Measurements from ENCODE around the gene FBXL15.

GRCh38 chr10:102467318-102467717 lies 46.7 kb downstream of the FBXL15 start:
- TF ChIP-seq POLR2AphosphoS5 (IDR thresholded peaks at IDR 0.05; ENCODE audit: borderline replicate concordance, low read depth, low read length), result no peak
- no peak for TF ChIP-seq EZH2 (IDR thresholded peaks at IDR 0.05)
- TF ChIP-seq FOXP2 (optimal IDR thresholded peaks at IDR 0.05; ENCODE audit: control extremely low read depth, extremely low read length, insufficient read depth), result no peak

Data from SK-N-MC (cell line).